Measurements from ENCODE around the gene MAT1A. TPM values are rescaled to one million over a fixed set of nuclear protein-coding genes. Genes with fewer than 3 reads are reported as not detected.
A peak's percentile ranks its signal among the peaks of the same experiment; 100 is the strongest.

The MAT1A gene
- total and polyA plus RNA-seq, 2 experiments from 2014 or later, result 38.3 to 62.1 TPM

GRCh38 chr10:80275756-80276155 is 13.7 kb downstream of the MAT1A start:
- Histone ChIP-seq H3K79me2 (no peaks in the 10 kb centered on the region), H3K4me1 (ENCODE audit: insufficient read depth) (peaks cover 15% of the 10 kb centered on the region), H3K4me3 (no peak overlapping the region), H2AFZ (no peak overlapping the region), H3K27me3 (no peaks in the 10 kb centered on the region), H3K4me2 (no peak overlapping the region), H3K9me3 (ENCODE audit: low read depth) (no peaks in the 10 kb centered on the region), H4K20me1 (ENCODE audit: insufficient read depth, poor library complexity, severe bottlenecking) (no peaks in the 10 kb centered on the region), H3K27ac (no peak overlapping the region), H3K9me2 (replicated peaks; ENCODE audit: insufficient read depth) (no peaks in the 10 kb centered on the region), H3K36me3 (replicated peaks; ENCODE audit: insufficient read depth, low read depth) (no peaks in the 10 kb centered on the region)
- 83% methylated on average over 7 of the region's 7 CpGs for WGBS (ENCODE audit: low lambda C conversion rate, missing lambda C conversion rate)
- no peak for TF ChIP-seq EZH2 (IDR thresholded peaks at IDR 0.05; ENCODE audit: borderline replicate concordance)
- TF ChIP-seq EZH2phosphoT487 (IDR thresholded peaks at IDR 0.05; ENCODE audit: low read depth, severe bottlenecking, unreplicated experiment), result no peak
- TF ChIP-seq CTCF (IDR thresholded peaks at IDR 0.05; ENCODE audit: poor library complexity), result no peak
- DNase-seq (ENCODE audit: low spot score), result no peak

- Histone ChIP-seq H3K27me3 (no peaks in the 10 kb centered on the region), H4K20me1 (ENCODE audit: insufficient read depth, poor library complexity, severe bottlenecking) (no peaks in the 10 kb centered on the region), H3K4me2 (no peak overlapping the region), H3K4me3 (no peak overlapping the region), H3K27ac (no peak overlapping the region), H2AFZ (no peak overlapping the region), H3K9me3 (ENCODE audit: low read depth) (no peaks in the 10 kb centered on the region), H3K4me1 (ENCODE audit: insufficient read depth) (peaks cover 15% of the 10 kb centered on the region), H3K79me2 (no peaks in the 10 kb centered on the region), H3K36me3 (replicated peaks; ENCODE audit: insufficient read depth, low read depth) (no peaks in the 10 kb centered on the region), H3K9me2 (replicated peaks; ENCODE audit: insufficient read depth) (no peaks in the 10 kb centered on the region)
- no peak for DNase-seq (ENCODE audit: low spot score)
- WGBS (ENCODE audit: low lambda C conversion rate, missing lambda C conversion rate), result 89% methylated on average over 3 of the region's 3 CpGs
- TF ChIP-seq EZH2phosphoT487 (IDR thresholded peaks at IDR 0.05; ENCODE audit: low read depth, severe bottlenecking, unreplicated experiment), result no peak
- TF ChIP-seq CTCF (IDR thresholded peaks at IDR 0.05; ENCODE audit: poor library complexity), result no peak
- no peak for TF ChIP-seq EZH2 (IDR thresholded peaks at IDR 0.05; ENCODE audit: borderline replicate concordance)
Observed at GRCh38 chr10:80275135-80275498, 14.3 kb downstream of the MAT1A start.

GRCh38 chr10:80274396-80275134 is 14.9 kb downstream of the MAT1A start:
- 93% methylated on average over 18 of the region's 18 CpGs for WGBS (ENCODE audit: low lambda C conversion rate, missing lambda C conversion rate)
- TF ChIP-seq EZH2 (IDR thresholded peaks at IDR 0.05; ENCODE audit: borderline replicate concordance) (no peak), CTCF (IDR thresholded peaks at IDR 0.05; ENCODE audit: poor library complexity) (no peak), EZH2phosphoT487 (IDR thresholded peaks at IDR 0.05; ENCODE audit: low read depth, severe bottlenecking, unreplicated experiment) (no peak)
- no peak overlapping the region for H3K27ac ChIP-seq

More at GRCh38 chr10:80274396-80275134, 14.9 kb downstream of the MAT1A start:
- Histone ChIP-seq H3K36me3 (replicated peaks; ENCODE audit: insufficient read depth, low read depth) (no peaks in the 10 kb centered on the region), H3K4me3 (no peak overlapping the region), H3K4me2 (no peak overlapping the region), H4K20me1 (ENCODE audit: insufficient read depth, poor library complexity, severe bottlenecking) (no peaks in the 10 kb centered on the region), H3K9me2 (replicated peaks; ENCODE audit: insufficient read depth) (no peaks in the 10 kb centered on the region), H3K79me2 (no peaks in the 10 kb centered on the region), H2AFZ (no peak overlapping the region), H3K4me1 (ENCODE audit: insufficient read depth) (peaks cover 15% of the 10 kb centered on the region), H3K27me3 (no peaks in the 10 kb centered on the region), H3K9me3 (ENCODE audit: low read depth) (no peaks in the 10 kb centered on the region)
- peak; percentile 3 for DNase-seq (ENCODE audit: low spot score)

All from hepatocyte (in vitro differentiated cells).